IPS-18c (cell line): ENCODE results near the gene DNAJB5.

Experiments used
- H3K4me3 ChIP-seq: 2 replicates; pipeline ENCODE4 v1.7.0; 2013; ENCODE audit warnings: low read depth, mild to moderate bottlenecking, low read length, moderate library complexity; ENCODE audit not compliant: insufficient read depth
- H3K9me3 ChIP-seq: one replicate; pipeline ENCODE4 v1.6.1; 2013; ENCODE audit warnings: mild to moderate bottlenecking, low read length, moderate library complexity; ENCODE audit not compliant: control insufficient read depth, insufficient read depth

DNAJB5 gene

DNA sequence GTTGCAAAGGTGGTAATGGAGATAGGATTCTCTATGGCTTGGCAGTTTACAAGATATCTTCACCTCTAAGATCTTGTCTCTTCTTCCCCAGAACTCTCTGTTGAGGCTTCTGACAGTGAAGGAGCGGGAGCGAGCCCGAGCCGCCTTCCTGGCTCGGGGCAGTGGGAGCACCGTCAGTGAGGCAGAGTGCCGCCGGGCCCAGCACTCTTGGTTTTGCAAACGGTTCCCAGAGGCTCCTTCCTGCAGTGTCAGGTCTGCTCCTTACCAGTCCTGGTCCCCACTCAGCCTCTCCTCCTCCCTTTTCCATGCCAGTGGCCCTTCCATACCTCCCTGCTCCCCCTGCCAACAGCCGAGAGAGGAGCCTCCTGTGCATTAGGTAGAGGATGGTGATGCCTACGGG, 12.6 kb upstream of the DNAJB5 start:
- Histone ChIP-seq H3K4me3 (no peak overlapping the region), H3K9me3 (no peaks in the 10 kb centered on the region)

- Histone ChIP-seq H3K4me3 (no peak overlapping the region), H3K9me3 (no peaks in the 10 kb centered on the region)
Observed at GRCh38 chr9:34980181-34980761, 9.3 kb upstream of the DNAJB5 start.

GRCh38 chr9:34982361-34982760, 7.2 kb upstream of the DNAJB5 start:
- no peak overlapping the region for H3K4me3 ChIP-seq
- H3K9me3 ChIP-seq = no peaks in the 10 kb centered on the region

DNA sequence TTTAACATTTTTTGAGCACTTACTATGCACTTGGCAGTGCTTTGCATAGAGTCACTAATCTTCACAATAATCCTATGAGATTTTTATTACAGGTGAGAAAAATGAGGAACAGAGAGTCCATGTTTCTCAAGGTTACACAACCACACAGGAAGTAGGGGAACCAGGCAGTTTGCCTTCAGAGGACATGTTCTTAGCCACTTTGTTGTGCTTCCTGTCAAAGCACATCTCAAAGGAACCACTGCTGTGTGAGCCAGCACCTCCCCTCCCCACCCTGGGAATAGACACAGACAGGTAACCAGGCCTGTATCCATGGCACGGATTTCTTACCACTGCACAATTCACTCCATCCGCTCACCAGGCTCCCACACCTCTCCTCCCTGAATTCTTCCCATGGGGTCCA, 6.3 kb upstream of the DNAJB5 start:
- Histone ChIP-seq H3K4me3 (no peak overlapping the region), H3K9me3 (no peaks in the 10 kb centered on the region)

GRCh38 chr9:34984049-34984448, 5.5 kb upstream of the DNAJB5 start:
- no peak overlapping the region for H3K4me3 ChIP-seq
- H3K9me3 ChIP-seq = no peaks in the 10 kb centered on the region

- Histone ChIP-seq H3K4me3 (no peak overlapping the region), H3K9me3 (no peaks in the 10 kb centered on the region)
Observed at GRCh38 chr9:34985311-34985899, 4.1 kb upstream of the DNAJB5 start.

- Histone ChIP-seq H3K4me3 (no peak overlapping the region), H3K9me3 (no peaks in the 10 kb centered on the region)
Observed at GRCh38 chr9:34986540-34987047, 3.0 kb upstream of the DNAJB5 start.

DNA sequence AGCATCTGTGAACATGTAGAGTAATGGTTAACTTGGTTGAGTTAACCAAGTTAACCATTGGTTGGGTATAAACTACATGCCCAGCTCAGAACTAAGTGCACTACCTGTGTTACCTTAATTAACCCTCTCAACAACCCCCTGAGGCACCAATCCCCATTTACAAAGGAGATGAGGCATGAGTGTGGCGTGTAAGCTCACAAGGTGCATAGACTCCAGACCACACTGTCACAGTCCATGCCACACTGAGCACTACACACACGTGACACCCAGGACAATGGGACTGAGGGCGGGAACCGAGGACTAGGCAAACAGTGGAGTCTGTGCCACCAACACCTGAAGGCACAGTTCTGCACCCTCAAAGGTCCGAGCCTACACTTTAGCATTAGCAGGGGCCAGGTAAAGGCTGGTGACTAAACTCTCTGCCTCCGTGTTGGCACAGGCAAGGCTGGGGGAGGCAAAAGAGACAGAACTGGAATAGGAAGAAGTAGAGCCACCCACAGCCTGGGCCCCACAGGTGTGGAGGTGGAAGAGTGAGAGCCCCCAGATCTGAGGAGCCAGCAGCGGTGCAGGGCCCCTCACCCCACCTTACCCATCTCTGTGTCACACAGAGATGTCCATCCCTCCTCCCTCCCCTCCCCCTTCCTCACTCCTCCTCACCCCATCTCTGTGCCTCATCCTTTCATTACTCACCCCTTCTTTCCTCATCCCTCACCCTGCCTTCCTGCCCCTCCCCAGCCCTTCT, 2.2 kb upstream of the DNAJB5 start:
- Histone ChIP-seq H3K9me3 (no peaks in the 10 kb centered on the region), H3K4me3 (no peak overlapping the region)

DNA sequence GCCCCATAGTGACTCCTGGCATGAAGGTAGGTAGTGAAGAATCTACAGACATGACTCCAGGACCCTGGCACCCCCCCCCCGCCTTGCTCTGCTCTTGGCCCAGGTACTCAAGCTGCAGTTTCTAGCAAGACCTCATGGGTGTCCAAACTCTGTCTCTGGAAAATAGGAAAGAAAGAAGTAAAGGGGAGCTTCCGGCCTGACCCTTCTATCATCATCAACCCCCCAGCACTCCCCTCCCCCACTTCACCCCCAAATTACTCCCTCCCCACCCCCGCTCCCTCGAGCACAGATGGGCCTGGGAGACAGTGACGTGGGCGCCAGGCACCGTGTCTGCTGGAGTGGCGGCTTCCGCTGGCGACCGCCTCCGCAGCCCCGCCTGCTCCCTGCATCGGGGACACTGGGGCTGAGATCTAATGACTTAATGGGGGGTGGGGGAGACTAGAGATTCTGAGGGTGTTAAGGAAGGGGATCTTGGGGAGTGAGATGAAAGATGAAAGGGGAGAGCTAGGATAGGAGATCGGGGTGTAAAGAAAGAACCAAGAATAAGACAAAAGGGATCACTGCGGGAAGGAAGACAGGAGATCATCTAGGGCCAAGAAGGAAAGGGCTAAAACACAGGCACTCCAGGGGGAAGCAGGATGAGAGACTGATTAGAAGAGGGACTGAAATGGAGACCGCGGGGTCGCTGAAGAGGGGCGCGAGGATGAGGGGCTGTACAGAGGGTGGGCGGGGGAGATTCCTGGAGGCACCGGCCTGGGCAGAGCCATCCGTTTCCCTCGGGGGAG, 1.1 kb upstream of the DNAJB5 start:
- no peaks in the 10 kb centered on the region for H3K9me3 ChIP-seq
- peak overlapping the region; percentile 74 for H3K4me3 ChIP-seq

- Histone ChIP-seq H3K4me3 (peak overlapping the region; percentile 91), H3K9me3 (no peaks in the 10 kb centered on the region)
Observed at GRCh38 chr9:34989946-34990635, 546 bp downstream of the DNAJB5 start.

- Histone ChIP-seq H3K4me3 (peak overlapping the region; percentile 91), H3K9me3 (no peaks in the 10 kb centered on the region)
Observed at GRCh38 chr9:34990908-34991606, 1.5 kb downstream of the DNAJB5 start.

DNA sequence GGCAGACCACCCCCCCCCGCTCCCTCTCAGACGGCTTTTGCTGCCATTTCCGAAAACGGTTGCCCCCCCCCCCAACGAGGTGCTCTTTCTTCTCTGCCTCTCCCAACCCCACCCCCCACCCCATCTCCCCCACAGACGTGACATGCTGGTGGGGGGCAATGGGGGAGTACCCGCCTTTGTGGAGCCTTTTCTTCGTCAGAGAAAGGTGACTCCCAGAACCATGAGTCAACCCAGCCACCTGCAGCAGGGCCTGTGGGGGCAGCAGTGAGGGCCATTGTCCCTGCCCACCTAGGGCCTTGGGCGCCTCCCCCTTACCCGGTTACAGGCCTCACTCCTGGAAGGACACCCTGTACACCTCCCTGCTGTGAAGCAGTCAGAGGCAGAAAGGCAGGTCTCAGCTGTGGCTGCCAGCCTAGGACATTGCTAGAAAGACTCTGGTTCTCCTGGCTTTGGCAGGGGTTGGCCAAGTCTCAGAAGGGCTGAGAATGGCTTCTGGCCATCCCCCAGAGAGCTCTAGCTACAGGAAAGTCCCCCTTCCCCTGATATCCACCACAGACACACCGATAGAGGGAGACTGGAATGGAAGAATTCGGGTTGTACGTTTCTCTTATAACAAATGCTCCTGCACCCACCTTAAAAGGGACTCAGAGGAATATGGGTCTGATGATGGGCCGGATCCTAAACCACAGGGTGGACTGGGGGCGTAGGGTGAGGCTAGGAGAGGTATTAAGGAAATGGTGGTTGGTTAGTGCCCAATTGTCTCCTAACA, 2.2 kb downstream of the DNAJB5 start:
- peak overlapping the region; percentile 44 for H3K4me3 ChIP-seq
- no peaks in the 10 kb centered on the region for H3K9me3 ChIP-seq

DNA sequence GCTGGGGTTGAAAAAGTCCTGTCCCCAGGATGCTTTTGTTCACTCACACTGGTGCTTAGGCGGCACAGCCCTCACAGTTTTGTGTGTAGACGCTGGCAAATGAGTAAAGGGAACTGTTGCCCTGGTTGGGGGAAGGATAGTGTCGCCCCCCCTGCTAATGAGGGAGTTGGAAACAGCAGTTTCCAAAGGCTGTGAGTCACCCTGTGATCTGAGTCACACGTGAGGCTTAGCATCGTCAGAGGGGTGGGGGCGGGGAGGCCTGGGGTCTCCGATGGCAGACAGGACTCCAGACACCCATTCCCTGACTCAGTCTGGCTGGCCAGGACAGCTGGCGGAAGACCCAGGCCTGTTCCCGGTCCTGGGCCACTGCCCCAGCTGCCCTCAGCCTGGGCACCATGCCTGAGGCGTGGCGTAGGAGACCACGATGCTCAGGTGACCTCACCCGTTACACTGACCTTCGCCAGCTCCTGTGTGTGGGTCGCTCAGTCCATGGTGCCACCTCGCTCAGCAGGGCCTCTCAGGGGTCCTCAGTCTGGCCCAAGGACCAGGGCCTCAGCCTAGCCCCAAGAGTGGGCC, 2.9 kb downstream of the DNAJB5 start:
- no peak overlapping the region for H3K4me3 ChIP-seq

DNA sequence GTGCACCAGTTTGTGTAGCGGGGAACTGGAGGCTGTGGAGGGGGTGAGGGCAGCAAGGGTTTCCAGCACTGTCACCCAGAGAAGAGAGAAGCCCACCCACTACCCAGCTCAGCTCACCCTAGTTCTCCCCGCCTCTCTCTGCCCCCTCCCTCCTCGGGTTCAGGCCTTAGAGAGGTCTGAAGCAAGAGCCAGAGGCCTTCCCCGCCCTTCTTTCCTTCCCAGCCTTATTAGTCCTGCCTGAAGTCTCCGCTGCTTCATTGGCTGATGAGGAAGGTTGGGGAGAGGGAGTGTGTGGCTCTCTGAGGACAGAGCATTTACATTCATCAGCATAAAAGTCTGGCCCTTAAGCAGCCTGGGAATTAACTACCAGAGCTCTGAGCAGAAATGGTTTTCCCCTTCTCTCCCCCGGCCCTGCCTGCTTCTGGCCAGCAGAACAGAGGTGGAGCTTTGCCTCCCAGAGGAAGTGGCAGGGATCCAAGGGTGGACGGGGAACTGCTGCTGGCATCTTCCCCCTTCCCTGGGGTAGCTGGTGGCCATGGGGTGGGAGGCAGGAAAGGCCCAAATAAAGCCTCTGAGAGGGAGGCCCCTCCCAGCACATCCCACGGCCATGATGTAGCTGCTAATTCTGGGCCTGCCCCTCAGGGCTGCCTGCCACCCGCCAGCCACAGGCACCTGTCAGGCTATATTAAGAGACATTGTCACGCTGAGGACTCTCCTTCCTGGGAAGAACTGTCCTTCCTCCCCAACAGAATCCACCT, 4.1 kb downstream of the DNAJB5 start:
- Histone ChIP-seq H3K4me3 (no peak overlapping the region), H3K9me3 (no peaks in the 10 kb centered on the region)

More for the DNA sequence above, 2.9 kb downstream of the DNAJB5 start:
- no peaks in the 10 kb centered on the region for H3K9me3 ChIP-seq

- H3K9me3 ChIP-seq = no peaks in the 10 kb centered on the region
- no peak overlapping the region for H3K4me3 ChIP-seq
Observed at GRCh38 chr9:34994260-34994899, 4.8 kb downstream of the DNAJB5 start.
